IMR-90 (cell line): Measurements from ENCODE around the gene PCK2.

Experiments used
- CEBPB ChIP-seq: IDR thresholded peaks from 2 replicates; pipeline ENCODE4 v1.6.1; 2012; ENCODE audit warnings: low read depth, low read length, improper control_type of control experiment
- FOS ChIP-seq: fragments of 150-350 bp; IDR thresholded peaks from 2 replicates; pipeline ENCODE4 v1.6.1; 2016; ENCODE audit warnings: low read depth, low read length
- MAFK ChIP-seq: IDR thresholded peaks from 2 replicates; pipeline ENCODE4 v1.6.1; 2012; ENCODE audit warnings: low read depth, low read length, improper control_type of control experiment
- POLR2A ChIP-seq: IDR thresholded peaks from 2 replicates; pipeline ENCODE4 v1.6.1; 2012; ENCODE audit warnings: mild to moderate bottlenecking, low read depth, low read length
- RFX5 ChIP-seq: IDR thresholded peaks from 2 replicates; pipeline ENCODE4 v1.8.0; 2012; ENCODE audit warnings: low read depth, mild to moderate bottlenecking, low read length, moderate library complexity
- SMC3 ChIP-seq: fragments of 150-350 bp; IDR thresholded peaks from 2 replicates; pipeline ENCODE4 v1.6.1; 2016; ENCODE audit warnings: low read depth, mild to moderate bottlenecking, antibody characterized with exemption, low read length, moderate library complexity
- TF ChIP-seq, protein P1 (sequence below): conservative IDR thresholded peaks from 2 replicates; pipeline ENCODE4 v1.5.1; 2012; ENCODE audit warnings: mild to moderate bottlenecking, low read depth, low read length, improper control_type of control experiment
- TF ChIP-seq, protein P2 (sequence below): fragments of 150-350 bp; IDR thresholded peaks from 2 replicates; pipeline ENCODE4 v1.6.1; 2016; ENCODE audit warnings: low read depth, mild to moderate bottlenecking, low read length, moderate library complexity, borderline replicate concordance
- TF ChIP-seq, protein P3 (sequence below): fragments of 150-350 bp; IDR thresholded peaks from 2 replicates; pipeline ENCODE4 v1.6.1; 2017; ENCODE audit warnings: mild to moderate bottlenecking, antibody characterized with exemption, low read length, low read depth

DNA sequence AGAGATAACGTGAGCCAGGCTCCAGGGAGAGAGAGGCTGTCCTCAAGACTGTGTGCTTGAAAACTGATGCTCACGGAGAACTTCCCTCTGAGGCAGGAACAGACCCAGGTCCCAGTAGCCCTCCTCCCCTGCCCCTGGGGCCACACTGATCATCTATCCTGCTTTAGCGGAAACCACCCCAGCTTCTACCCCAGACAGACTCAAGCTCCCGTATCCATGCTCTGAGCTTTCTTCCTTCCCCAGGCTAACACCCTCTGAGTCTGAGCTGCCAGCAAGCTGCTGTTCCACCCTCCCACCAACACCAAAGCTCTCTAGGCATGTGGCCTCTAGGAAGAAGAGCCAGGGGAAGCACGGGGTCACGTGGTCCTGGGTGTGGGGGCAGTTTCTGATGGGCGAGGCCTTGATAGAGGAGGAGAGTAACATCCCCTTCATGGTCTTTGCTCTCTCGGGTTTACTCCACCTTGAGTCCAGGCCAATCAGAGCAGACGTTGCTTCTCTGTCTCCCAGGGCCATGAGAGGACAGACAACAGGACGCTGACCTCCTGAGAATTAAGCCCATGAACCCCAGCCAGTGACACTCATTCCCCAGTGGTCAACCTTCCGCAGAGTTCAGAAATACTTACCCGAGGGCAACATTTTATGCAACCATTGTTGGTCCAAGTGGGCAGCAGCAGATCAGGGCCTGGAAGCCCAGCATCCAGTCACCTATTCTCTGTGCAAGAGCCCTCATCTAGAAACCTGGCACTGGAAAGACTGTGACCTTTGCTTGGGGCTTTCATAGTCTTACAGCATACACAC is 1.4 kb downstream of the PCK2 start:
- TF ChIP-seq, protein P1, sequence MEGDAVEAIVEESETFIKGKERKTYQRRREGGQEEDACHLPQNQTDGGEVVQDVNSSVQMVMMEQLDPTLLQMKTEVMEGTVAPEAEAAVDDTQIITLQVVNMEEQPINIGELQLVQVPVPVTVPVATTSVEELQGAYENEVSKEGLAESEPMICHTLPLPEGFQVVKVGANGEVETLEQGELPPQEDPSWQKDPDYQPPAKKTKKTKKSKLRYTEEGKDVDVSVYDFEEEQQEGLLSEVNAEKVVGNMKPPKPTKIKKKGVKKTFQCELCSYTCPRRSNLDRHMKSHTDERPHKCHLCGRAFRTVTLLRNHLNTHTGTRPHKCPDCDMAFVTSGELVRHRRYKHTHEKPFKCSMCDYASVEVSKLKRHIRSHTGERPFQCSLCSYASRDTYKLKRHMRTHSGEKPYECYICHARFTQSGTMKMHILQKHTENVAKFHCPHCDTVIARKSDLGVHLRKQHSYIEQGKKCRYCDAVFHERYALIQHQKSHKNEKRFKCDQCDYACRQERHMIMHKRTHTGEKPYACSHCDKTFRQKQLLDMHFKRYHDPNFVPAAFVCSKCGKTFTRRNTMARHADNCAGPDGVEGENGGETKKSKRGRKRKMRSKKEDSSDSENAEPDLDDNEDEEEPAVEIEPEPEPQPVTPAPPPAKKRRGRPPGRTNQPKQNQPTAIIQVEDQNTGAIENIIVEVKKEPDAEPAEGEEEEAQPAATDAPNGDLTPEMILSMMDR: no peak
- no peak for TF ChIP-seq RFX5
- TF ChIP-seq POLR2A: no peak; the same call in 1 of the 2 replicates
- TF ChIP-seq, protein P2, sequence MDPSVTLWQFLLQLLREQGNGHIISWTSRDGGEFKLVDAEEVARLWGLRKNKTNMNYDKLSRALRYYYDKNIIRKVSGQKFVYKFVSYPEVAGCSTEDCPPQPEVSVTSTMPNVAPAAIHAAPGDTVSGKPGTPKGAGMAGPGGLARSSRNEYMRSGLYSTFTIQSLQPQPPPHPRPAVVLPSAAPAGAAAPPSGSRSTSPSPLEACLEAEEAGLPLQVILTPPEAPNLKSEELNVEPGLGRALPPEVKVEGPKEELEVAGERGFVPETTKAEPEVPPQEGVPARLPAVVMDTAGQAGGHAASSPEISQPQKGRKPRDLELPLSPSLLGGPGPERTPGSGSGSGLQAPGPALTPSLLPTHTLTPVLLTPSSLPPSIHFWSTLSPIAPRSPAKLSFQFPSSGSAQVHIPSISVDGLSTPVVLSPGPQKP: no peak
- TF ChIP-seq MAFK: no peak
- no peak for TF ChIP-seq CEBPB
- TF ChIP-seq, protein P3, sequence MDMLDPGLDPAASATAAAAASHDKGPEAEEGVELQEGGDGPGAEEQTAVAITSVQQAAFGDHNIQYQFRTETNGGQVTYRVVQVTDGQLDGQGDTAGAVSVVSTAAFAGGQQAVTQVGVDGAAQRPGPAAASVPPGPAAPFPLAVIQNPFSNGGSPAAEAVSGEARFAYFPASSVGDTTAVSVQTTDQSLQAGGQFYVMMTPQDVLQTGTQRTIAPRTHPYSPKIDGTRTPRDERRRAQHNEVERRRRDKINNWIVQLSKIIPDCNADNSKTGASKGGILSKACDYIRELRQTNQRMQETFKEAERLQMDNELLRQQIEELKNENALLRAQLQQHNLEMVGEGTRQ: peak; percentile 85
- no peak for TF ChIP-seq FOS
- TF ChIP-seq SMC3: no peak
